SK-N-SH treated with all-trans-retinoic acid at 6 μM for 48 hours (cell line): ENCODE results near the gene PKN2.

ENCODE experiments used
- ATAC-seq: fragments of 200-7000 bp; cut with Tn5 transposase; 3 replicates; pipeline ENCODE4 v1.9.1; 2020; ENCODE audit warnings: mild to moderate bottlenecking, moderate library complexity
- ARNTL ChIP-seq: fragments of 450-650 bp; formaldehyde crosslinking; IDR thresholded peaks from 2 replicates; pipeline ENCODE4 v1.5.0; 2020; ENCODE audit warnings: low read depth, mild to moderate bottlenecking, moderate library complexity, borderline replicate concordance
- BACH2 ChIP-seq: fragments of 250-450 bp; sonication (Bioruptor Pico); IDR thresholded peaks from 2 replicates; pipeline ENCODE4 v1.9.0; 2021; ENCODE audit warnings: mild to moderate bottlenecking, borderline replicate concordance
- CREB5 ChIP-seq: fragments of 250-450 bp; sonication (Bioruptor Pico); IDR thresholded peaks from 2 replicates; pipeline ENCODE4 v1.5.1; 2020; ENCODE audit warnings: low read depth, mild to moderate bottlenecking, moderate library complexity
- CSDC2 ChIP-seq: fragments of 250-450 bp; sonication (Bioruptor Pico); IDR thresholded peaks from 2 replicates; pipeline ENCODE4 v1.5.0; 2020; ENCODE audit warnings: mild to moderate bottlenecking, moderate library complexity
- CSRNP3 ChIP-seq: fragments of 250-450 bp; sonication (Bioruptor Pico); IDR thresholded peaks from 2 replicates; pipeline ENCODE4 v1.5.1; 2021; ENCODE audit warnings: mild to moderate bottlenecking, moderate library complexity
- ISL1 ChIP-seq: fragments of 250-450 bp; sonication (Bioruptor Pico); IDR thresholded peaks from 2 replicates; pipeline ENCODE4 v2.1.2; 2022; ENCODE audit warnings: mild to moderate bottlenecking, moderate library complexity
- OSR1 ChIP-seq: fragments of 250-450 bp; sonication (Bioruptor Pico); IDR thresholded peaks from 2 replicates; pipeline ENCODE4 v1.8.0; 2022; ENCODE audit warnings: moderate library complexity, mild to moderate bottlenecking, inconsistent platforms
- PATZ1 ChIP-seq: fragments of 250-450 bp; sonication (Bioruptor Pico); IDR thresholded peaks from 2 replicates; pipeline ENCODE4 v1.8.0; 2020; ENCODE audit warnings: mild to moderate bottlenecking, moderate library complexity, borderline replicate concordance
- POU6F1 ChIP-seq: fragments of 250-450 bp; sonication (Bioruptor Pico); IDR thresholded peaks from 2 replicates; pipeline ENCODE4 v1.8.0; 2021; ENCODE audit warnings: low read depth, mild to moderate bottlenecking, moderate library complexity, borderline replicate concordance
- PPARA ChIP-seq: fragments of 250-450 bp; sonication (Bioruptor Pico); IDR thresholded peaks from 2 replicates; pipeline ENCODE4 v1.5.0; 2020; ENCODE audit warnings: mild to moderate bottlenecking, borderline replicate concordance
- RARB ChIP-seq: fragments of 250-450 bp; sonication (Bioruptor Pico); IDR thresholded peaks from 2 replicates; pipeline ENCODE4 v1.8.0; 2021; ENCODE audit warnings: mild to moderate bottlenecking, moderate library complexity
- SNAI2 ChIP-seq: fragments of 250-450 bp; sonication (Bioruptor Pico); IDR thresholded peaks from 2 replicates; pipeline ENCODE4 v1.5.0; 2020; ENCODE audit warnings: mild to moderate bottlenecking, moderate library complexity
- TCF4 ChIP-seq: fragments of 250-450 bp; sonication (Bioruptor Pico); IDR thresholded peaks from 2 replicates; pipeline ENCODE4 v1.8.0; 2021; ENCODE audit warnings: mild to moderate bottlenecking, moderate library complexity, borderline replicate concordance
- TOX ChIP-seq: fragments of 250-450 bp; sonication (Bioruptor Pico); IDR thresholded peaks from 2 replicates; pipeline ENCODE4 v1.8.0; 2021; ENCODE audit warnings: mild to moderate bottlenecking, moderate library complexity, borderline replicate concordance
- TSHZ2 ChIP-seq: fragments of 250-450 bp; sonication (Bioruptor Pico); IDR thresholded peaks from 2 replicates; pipeline ENCODE4 v1.5.0; 2020; ENCODE audit warnings: mild to moderate bottlenecking, moderate library complexity
- ZC3H10 ChIP-seq: fragments of 250-450 bp; sonication (Bioruptor Pico); IDR thresholded peaks from 2 replicates; pipeline ENCODE4 v1.5.1; 2021; ENCODE audit warnings: mild to moderate bottlenecking, moderate library complexity
- ZFP3 ChIP-seq: fragments of 250-450 bp; sonication (Bioruptor Pico); IDR thresholded peaks from 2 replicates; pipeline ENCODE4 v1.5.0; 2020; ENCODE audit warnings: mild to moderate bottlenecking, moderate library complexity
- ZFP30 ChIP-seq: fragments of 450-650 bp; formaldehyde crosslinking; IDR thresholded peaks from 2 replicates; pipeline ENCODE4 v1.5.0; 2022; ENCODE audit warnings: mild to moderate bottlenecking, moderate library complexity
- ZNF565 ChIP-seq: fragments of 450-650 bp; formaldehyde crosslinking; conservative IDR thresholded peaks from 2 replicates; pipeline ENCODE4 v1.5.0; 2020; ENCODE audit warnings: low read depth, mild to moderate bottlenecking, moderate library complexity
- ZNF70 ChIP-seq: fragments of 450-650 bp; formaldehyde crosslinking; IDR thresholded peaks from 2 replicates; pipeline ENCODE4 v1.5.0; 2020; ENCODE audit warnings: mild to moderate bottlenecking, moderate library complexity
- ZNF8 ChIP-seq: fragments of 450-650 bp; formaldehyde crosslinking; IDR thresholded peaks from 2 replicates; pipeline ENCODE4 v1.5.0; 2020; ENCODE audit warnings: mild to moderate bottlenecking, moderate library complexity

Gene PKN2

GRCh38 chr1:88647749-88648415, 36.2 kb upstream of the PKN2 start:
- no peak for ATAC-seq
- TF ChIP-seq SNAI2 (CRISPR knock-in tag) (no peak), RARB (CRISPR knock-in tag) (no peak), ISL1 (CRISPR knock-in tag) (no peak), TSHZ2 (no peak), PATZ1 (no peak), ZC3H10 (CRISPR knock-in tag) (no peak), ARNTL (no peak), ZNF70 (CRISPR knock-in tag) (no peak), CREB5 (CRISPR knock-in tag) (no peak), BACH2 (CRISPR knock-in tag) (no peak), POU6F1 (CRISPR knock-in tag) (no peak), TCF4 (CRISPR knock-in tag) (no peak), PPARA (no peak), OSR1 (no peak), ZNF565 (CRISPR knock-in tag) (no peak), CSRNP3 (CRISPR knock-in tag) (no peak), TOX (no peak), ZNF8 (CRISPR knock-in tag) (no peak)
- TF ChIP-seq, all 23 proteins: peak for 0

GRCh38 chr1:88648706-88649105, 35.4 kb upstream of the PKN2 start:
- ATAC-seq, result no peak
- TF ChIP-seq ZNF565 (CRISPR knock-in tag), result no peak
- TF ChIP-seq ZNF70 (CRISPR knock-in tag), result no peak
- no peak for TF ChIP-seq ISL1 (CRISPR knock-in tag)
- no peak for TF ChIP-seq CSDC2 (CRISPR knock-in tag)
- TF ChIP-seq BACH2 (CRISPR knock-in tag), result no peak
- no peak for TF ChIP-seq PATZ1
- TF ChIP-seq POU6F1 (CRISPR knock-in tag), result no peak
- TF ChIP-seq ZFP3, result no peak
- TF ChIP-seq OSR1, result no peak
- no peak for TF ChIP-seq ZFP30 (CRISPR knock-in tag)
- no peak for TF ChIP-seq ARNTL
- no peak for TF ChIP-seq SNAI2 (CRISPR knock-in tag)
- TF ChIP-seq CREB5 (CRISPR knock-in tag), result no peak
- TF ChIP-seq PPARA, result no peak
- TF ChIP-seq ZNF8 (CRISPR knock-in tag), result no peak
- no peak for TF ChIP-seq RARB (CRISPR knock-in tag)
- TF ChIP-seq CSRNP3 (CRISPR knock-in tag), result no peak
- no peak for TF ChIP-seq TOX
- no peak for TF ChIP-seq TCF4 (CRISPR knock-in tag)
- TF ChIP-seq ZC3H10 (CRISPR knock-in tag), result no peak
- TF ChIP-seq, all 23 proteins: peak for 0
